Stimulated activated effector memory CD8-positive, alpha-beta T cell treated with anti-CD3 and anti-CD28 coated beads, Interleukin-12 subunit alpha, Interleukin-12 subunit beta, amount 100 ng/mL, for 72 hours (primary cell): ENCODE results near the gene KLRF2.

ENCODE experiments used
- ATAC-seq: fragments of 150-1000 bp; cut with Tn5 transposase; 2 replicates; pipeline ENCODE4 v1.10.0; 2021
- DNase-seq, 2 donors: peaks; one replicate each; pipeline ENCODE4 v3.0.0; 2021 to 2022; ENCODE audit warnings: low spot score in 2 of 2
- H3K27ac Mint-ChIP-seq: one replicate; pipeline ENCODE4 v1.8.0; 2022; ENCODE audit warnings: mild to moderate bottlenecking, mixed read lengths
- H3K36me3 Mint-ChIP-seq: one replicate; pipeline ENCODE4 v1.8.0; 2022; ENCODE audit warnings: mild to moderate bottlenecking, mixed read lengths
- H3K4me1 Mint-ChIP-seq: one replicate; pipeline ENCODE4 v1.8.0; 2022; ENCODE audit warnings: mixed read lengths
- H3K4me3 Mint-ChIP-seq: one replicate; pipeline ENCODE4 v1.8.0; 2022; ENCODE audit warnings: mild to moderate bottlenecking, mixed read lengths
- H3K9me3 Mint-ChIP-seq: one replicate; pipeline ENCODE4 v1.8.0; 2022; ENCODE audit warnings: mixed read lengths

Gene KLRF2

DNA sequence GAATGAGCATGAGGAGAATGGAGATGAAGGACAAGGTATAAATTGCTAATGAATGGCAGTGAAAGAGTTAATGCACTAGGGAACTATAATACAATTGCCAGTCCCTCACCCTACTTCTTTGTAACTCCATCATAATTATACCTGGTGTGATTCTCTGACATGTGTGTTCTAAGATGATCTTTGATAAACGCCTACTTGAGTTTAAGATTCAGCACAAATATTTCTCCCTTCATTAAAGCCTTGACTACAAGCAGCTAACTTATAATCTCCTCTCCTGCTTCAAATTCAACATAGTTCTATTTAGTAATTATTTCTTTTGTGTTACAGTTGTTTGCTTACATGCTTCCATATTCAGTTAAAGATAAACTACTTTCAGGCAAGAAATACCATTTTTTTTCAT lies 60.5 kb downstream of the KLRF2 start:
- Mint-ChIP-seq H3K4me3 (no peak overlapping the region), H3K9me3 (no peaks in the 10 kb centered on the region), H3K4me1 (peaks cover 6% of the 10 kb centered on the region), H3K27ac (no peak overlapping the region), H3K36me3 (no peaks in the 10 kb centered on the region)
- DNase-seq (no peak), ATAC-seq (no peak)

DNA sequence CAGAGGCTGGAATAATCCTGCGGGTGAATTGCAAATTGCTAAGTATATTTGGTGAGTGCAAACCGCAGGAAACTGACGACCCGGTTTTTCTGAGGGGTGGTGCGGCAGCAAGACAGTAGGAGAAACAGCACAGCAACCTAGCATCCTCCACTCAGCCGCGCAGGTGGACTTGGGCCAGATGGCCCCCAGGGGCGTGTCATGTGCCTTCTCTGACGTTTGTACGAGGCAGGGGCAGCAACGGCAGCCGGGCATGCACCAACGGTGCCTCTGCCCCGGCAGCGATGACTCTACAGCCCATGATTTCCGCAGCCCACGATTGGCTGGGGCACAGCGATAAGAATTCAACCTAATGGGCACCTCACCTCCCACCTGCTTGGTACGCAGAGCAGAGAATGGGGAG lies 62.0 kb downstream of the KLRF2 start:
- H3K27ac Mint-ChIP-seq: no peak overlapping the region
- ATAC-seq (peak; percentile 71), DNase-seq (no peak)
- H3K4me1 Mint-ChIP-seq: peaks cover 13% of the 10 kb centered on the region
- peak overlapping the region; percentile 37 for H3K4me3 Mint-ChIP-seq
- no peaks in the 10 kb centered on the region for H3K36me3 Mint-ChIP-seq
- no peaks in the 10 kb centered on the region for H3K9me3 Mint-ChIP-seq

DNA sequence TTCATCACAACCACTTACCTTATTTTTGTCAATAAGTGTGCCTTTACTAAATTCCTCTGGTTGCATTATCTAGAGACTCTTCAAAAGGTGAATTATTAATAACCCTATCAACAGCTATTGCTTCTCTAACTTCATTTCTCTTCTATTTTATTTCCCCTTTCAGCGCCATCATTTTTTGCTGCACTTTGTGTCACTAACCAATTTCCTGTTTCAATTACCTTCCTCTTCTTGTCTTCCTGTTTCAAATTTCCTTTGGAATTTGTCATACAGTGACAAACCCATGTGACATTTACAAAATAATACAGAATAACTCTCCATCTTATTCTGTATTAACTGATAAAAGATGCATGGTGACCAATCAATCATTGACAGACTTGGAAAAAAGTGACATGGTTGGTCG lies 63.1 kb downstream of the KLRF2 start:
- Mint-ChIP-seq H3K27ac (no peak overlapping the region), H3K9me3 (no peaks in the 10 kb centered on the region), H3K4me3 (no peak overlapping the region), H3K4me1 (peaks cover 23% of the 10 kb centered on the region), H3K36me3 (no peaks in the 10 kb centered on the region)
- no peak for ATAC-seq
- no peak for DNase-seq
